LNCaP clone FGC (cell line): ENCODE results near the gene ZNHIT6.

Experiments used
- DNase-seq: peaks from one replicate; pipeline ENCODE4 v3.0.0-alpha.2; 2011; ENCODE audit warnings: low read depth
- H3K4me3 ChIP-seq: 2 replicates; pipeline ENCODE4 v1.5.1; 2011; ENCODE audit warnings: mild to moderate bottlenecking, low read depth, low read length, control low read depth
- TF ChIP-seq, protein P1 (sequence below): IDR thresholded peaks from 2 replicates; pipeline ENCODE4 v1.5.1; 2012; ENCODE audit warnings: mild to moderate bottlenecking; ENCODE audit not compliant: control insufficient read depth, insufficient read depth; ENCODE audit errors: extremely low read depth

ZNHIT6 gene

DNA sequence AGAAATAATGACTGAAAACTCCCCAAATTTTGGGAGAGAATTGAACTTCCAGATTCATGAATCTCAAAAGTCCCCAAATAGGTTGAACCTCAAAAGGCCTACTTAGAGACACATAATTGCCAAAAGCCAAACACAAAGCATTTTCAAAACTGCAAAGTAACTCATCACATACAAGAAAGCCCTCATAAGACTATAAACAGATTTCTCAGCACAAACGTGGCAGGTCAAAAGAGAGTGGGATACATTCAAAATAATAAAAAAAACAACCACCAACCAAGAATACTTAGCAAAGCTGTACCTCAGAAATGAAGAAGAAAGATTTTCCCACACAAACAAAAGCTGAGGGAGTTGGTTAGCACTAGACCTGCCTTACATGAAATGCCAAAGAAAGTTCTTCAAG, 69.8 kb downstream of the ZNHIT6 start:
- no peak overlapping the region for H3K4me3 ChIP-seq
- DNase-seq: no peak
- TF ChIP-seq, protein P1, sequence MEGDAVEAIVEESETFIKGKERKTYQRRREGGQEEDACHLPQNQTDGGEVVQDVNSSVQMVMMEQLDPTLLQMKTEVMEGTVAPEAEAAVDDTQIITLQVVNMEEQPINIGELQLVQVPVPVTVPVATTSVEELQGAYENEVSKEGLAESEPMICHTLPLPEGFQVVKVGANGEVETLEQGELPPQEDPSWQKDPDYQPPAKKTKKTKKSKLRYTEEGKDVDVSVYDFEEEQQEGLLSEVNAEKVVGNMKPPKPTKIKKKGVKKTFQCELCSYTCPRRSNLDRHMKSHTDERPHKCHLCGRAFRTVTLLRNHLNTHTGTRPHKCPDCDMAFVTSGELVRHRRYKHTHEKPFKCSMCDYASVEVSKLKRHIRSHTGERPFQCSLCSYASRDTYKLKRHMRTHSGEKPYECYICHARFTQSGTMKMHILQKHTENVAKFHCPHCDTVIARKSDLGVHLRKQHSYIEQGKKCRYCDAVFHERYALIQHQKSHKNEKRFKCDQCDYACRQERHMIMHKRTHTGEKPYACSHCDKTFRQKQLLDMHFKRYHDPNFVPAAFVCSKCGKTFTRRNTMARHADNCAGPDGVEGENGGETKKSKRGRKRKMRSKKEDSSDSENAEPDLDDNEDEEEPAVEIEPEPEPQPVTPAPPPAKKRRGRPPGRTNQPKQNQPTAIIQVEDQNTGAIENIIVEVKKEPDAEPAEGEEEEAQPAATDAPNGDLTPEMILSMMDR: no peak

DNA sequence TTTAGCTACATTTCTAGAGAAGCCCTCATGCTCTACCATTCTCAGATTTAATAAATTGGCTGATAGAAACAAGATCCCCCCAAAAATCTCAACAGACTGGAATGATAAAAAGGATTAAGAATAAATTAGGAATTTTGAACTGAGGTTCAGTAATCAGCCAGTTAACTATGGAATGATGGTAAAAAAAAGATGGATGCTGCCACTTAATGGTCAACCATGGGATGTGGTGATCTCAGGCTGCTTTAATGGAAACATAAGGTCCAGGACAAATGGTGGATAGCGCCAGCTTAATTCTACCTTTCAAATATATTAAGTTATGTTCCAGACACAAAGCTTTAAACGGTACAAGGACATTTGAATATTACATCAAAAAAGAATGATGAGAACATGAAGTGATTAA, 77.7 kb downstream of the ZNHIT6 start:
- TF ChIP-seq, protein P1: no peak
- H3K4me3 ChIP-seq: no peak overlapping the region
- DNase-seq: no peak

DNA sequence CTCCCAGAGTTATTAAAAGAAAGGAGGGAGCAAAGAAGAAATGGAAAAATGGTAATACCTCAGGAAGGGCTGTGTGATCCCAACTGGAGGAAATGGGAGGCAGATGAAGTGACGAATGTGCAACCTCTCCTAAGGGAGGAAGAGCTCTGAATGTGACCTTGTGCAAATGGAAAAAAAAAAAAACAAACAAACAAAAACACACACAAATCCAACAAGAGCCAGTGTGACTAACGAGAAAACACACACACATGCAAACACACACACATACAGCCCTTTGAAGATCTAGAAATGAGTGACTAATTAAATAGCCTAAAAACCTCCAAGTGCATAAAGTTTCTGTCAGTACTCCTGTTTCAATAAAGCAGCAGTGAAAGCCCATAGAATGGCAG, 78.7 kb downstream of the ZNHIT6 start:
- TF ChIP-seq, protein P1: no peak
- no peak overlapping the region for H3K4me3 ChIP-seq
- DNase-seq: no peak

DNA sequence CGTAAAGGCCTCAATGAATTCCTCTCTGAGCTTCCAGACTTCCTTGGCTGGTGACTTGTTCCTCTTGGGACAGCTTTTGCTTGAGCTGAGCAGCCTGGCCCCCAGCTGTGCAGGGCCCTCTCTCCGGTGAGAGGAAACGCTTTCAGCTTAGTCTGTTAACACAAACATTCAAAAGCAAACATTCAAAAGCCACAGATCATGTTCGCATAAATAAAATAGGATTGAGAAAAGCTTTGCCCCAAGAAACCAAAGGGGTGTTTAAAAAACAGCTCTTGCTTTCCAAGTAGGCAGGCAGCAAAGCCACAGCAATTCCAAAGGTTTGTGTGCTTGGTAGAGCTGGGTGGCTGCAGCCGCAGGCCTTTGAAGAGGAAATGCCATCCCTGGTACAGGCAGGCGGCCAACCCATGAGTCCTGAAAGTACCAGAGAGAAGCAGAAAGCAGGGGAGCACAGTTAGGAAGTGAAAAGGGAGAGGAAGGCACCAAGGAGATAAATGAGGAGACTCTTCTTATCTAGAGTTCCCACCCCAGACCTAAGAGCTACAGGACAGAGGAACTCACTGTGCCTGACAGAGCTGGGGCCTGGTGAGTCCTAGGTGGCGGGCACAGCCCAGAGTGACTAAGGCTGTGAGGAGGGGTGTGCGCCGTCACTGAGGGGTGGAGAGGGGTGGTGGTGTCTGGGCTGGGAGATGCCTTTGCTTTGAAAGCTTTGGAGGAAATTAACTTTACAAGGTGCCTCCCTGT, 79.3 kb downstream of the ZNHIT6 start:
- TF ChIP-seq, protein P1: no peak
- peak; percentile 23 for DNase-seq
- H3K4me3 ChIP-seq: no peak overlapping the region

DNA sequence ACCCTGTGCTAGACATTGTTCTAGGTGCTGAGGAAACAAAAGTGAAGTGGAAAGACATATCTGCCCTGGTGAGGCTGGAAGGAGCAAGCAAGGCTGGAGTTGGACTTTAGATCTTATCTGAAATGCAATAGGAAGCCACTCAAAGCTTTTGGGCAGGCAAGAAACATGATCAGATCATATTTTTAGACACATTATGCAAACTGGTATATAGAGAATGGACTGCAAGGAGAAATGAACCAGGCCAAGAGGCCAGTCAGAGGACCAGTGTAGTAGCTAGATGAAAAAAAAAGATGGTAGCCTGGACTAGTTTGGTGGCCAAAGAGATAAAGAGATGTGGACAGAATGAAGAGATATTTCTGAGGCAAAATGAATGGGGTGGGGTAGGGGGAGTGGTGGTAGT, 81.4 kb downstream of the ZNHIT6 start:
- TF ChIP-seq, protein P1: no peak
- no peak for DNase-seq

DNA sequence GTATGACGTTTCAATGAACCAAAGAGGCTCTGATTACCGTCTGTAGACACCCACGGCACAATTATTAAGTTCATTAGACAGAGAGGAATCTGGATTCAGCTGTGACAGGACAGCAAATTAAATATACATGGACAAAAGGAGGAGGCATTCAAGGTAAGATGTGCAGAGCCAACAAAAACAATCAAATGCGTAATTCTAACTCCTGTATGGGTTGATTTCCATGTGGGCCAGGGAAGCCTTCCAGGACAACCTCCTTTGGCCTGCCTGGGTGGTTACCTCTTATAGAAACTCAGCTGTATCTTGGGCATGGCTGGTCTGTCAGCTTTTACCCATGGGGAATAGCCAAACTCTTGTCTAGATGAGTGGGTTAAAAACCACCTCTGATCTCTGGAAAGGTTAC, 83.9 kb downstream of the ZNHIT6 start:
- no peak for DNase-seq
- no peak overlapping the region for H3K4me3 ChIP-seq

More for the DNA sequence above, 81.4 kb downstream of the ZNHIT6 start:
- no peak overlapping the region for H3K4me3 ChIP-seq

DNA sequence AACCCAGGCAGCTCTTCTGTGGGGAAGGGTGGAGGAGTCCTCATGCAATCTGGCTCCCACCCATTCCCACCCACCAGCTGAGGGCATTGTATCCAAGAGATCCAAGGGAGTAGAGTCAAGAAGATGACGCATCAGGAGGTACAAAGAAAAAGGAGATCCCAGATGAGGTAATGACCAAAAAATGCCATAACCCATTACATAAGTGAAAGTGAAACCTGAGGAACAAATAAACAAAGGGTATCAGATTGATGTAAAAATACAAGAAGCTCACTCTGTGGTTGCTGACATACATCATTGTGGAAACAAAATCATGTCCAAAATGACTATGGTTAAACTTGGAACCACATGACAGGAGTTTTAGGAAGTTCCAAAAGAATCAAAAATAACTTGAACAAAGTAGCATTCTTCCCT, 85.2 kb downstream of the ZNHIT6 start:
- H3K4me3 ChIP-seq: no peak overlapping the region
- TF ChIP-seq, protein P1: no peak
- DNase-seq: no peak

More for the DNA sequence above, 83.9 kb downstream of the ZNHIT6 start:
- TF ChIP-seq, protein P1: no peak
